Right ventricle myocardium inferior (tissue), 1 donor: ENCODE results near the gene PHF21B. TPM values are rescaled to one million over a fixed set of nuclear protein-coding genes. Genes with fewer than 3 reads are reported as not detected.

Experiments used
- ATAC-seq: fragments of 200-7000 bp; cut with Tn5 transposase; one replicate; pipeline ENCODE4 v1.9.1; 2020; ENCODE audit warnings: mild to moderate bottlenecking, moderate library complexity
- DNase-seq: peaks from one replicate; pipeline ENCODE4 v3.0.0; 2021; ENCODE audit errors: missing footprints
- intact Hi-C: fragments of 100-400 bp; cut with DNase I; formaldehyde crosslinking; loops from one replicate; pipeline ENCODE4 v1.11.0; 2022
- total RNA-seq: library from RNA; stranded (reverse); fragmentation: NEBNext Ultra II Directional; extraction: Animal tissue kit (Norgen Biotek cat#: 25700); gene quantifications from one replicate; pipeline ENCODE4 v1.2.1, GENCODE V29; 2021
- donor health status: DM: no; HTN: yes; CAD: no; lungs with severe emphysema.

Gene PHF21B
- total RNA-seq, 1 donor from 2014 or later: not detected

- no peak for DNase-seq
- no peak for ATAC-seq
- intact Hi-C loops: no loop called here
These were observed 13.6 kb upstream of the PHF21B start for GRCh38 chr22:45023431-45023830.

- intact Hi-C loops: no loop called here
- ATAC-seq (no peak), DNase-seq (no peak)
These were observed 10.3 kb upstream of the PHF21B start for GRCh38 chr22:45019861-45020655.

GRCh38 chr22:45014654-45015053, 4.8 kb upstream of the PHF21B start:
- DNase-seq (peak; percentile 60), ATAC-seq (no peak)
- intact Hi-C loops: no loop called here

GRCh38 chr22:45013138-45013537, 3.3 kb upstream of the PHF21B start:
- no peak for ATAC-seq
- intact Hi-C loops: no loop called here
- DNase-seq: no peak

- no peak for ATAC-seq
- intact Hi-C loops: no loop called here
- DNase-seq: peak; percentile 4
These were observed 711 bp upstream of the PHF21B start for GRCh38 chr22:45010532-45010900.

DNA sequence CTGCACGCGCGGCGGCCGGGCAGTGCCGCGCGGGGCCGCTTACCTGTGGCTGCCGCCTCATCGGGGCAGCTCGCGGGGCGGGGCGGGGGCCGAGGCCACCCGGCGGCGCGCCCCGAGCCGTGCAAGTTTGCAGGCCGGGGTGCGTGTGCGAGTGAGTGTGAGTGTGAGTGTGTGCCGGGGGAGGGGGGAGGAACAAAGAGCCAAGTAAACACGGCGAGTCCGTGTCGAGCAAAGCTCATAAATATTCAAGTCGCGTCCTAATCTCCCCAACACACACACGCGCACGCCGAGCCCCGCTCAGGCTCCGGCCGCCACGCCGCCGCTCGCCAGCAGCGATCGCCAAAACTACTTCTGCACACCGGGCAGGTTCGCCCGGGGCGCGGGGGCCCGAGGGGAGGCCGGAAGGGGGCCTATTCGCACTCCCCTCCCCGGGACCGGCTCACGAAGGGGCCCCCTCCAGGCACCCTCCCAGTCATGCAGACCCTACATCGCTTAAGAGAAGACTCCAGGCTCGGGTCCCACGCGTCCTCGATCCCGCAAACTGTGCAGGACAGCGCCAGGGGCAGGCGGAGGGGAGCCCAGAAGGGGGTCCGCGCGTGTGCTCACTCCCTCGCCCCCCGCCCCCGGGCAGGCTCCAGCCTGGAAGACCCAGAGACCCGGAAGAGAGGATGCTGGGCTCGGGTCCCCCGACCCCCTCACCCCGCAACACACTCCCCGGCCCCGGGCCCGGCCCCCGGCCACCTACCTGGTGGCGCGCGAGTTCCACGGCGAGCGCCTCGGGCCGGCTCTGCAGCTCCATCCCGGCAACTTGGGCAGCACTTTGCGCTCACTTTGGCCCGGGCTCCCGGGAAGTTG, 827 bp downstream of the PHF21B start:
- intact Hi-C loops: no loop called here
- DNase-seq: peak; percentile 42
- no peak for ATAC-seq

GRCh38 chr22:45008186-45008681, 1.6 kb downstream of the PHF21B start:
- no peak for ATAC-seq
- peak; percentile 54 for DNase-seq
- intact Hi-C loops: no loop called here

DNA sequence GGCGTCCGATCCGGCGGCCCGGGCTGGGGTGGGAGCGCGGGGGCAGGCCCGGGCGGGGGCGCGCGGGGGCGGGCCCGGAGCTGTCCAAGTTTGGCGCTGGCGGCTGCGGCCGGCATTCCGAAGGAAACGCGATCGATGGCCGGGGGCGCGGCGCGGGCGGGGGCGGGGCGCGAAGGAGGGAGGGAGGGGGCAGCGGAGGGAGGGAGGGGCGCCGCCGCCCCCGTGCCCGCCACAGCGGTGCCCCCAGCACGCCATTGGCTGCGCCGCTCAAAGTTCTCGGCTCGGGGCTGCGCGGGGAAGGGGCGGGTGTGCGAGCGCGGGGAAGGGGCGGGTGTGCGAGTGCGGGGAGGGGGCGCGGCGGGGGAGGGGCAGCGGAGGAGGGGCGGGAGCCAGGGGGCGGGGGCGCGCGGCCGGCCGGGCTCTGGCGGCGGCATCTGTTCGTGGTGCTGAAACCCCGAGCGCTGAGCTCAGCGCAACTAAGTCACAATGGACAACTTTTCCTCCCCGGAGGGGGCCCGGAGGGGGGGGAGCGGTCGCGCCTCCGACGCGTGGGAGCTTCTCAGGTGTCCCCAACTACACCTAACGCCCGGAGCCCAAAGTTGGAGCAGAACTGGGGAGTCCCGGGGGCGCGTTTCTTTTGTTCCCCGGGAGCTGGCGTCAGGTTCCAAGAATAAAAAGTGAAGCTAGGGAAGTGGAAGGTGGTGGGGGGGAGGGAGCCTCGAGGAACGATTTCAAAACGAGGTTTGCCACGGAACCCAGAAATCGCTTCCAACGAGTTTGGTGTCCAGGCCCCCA, 2.2 kb downstream of the PHF21B start:
- DNase-seq (no peak), ATAC-seq (peak; percentile 20)
- intact Hi-C loops: no loop called here

DNA sequence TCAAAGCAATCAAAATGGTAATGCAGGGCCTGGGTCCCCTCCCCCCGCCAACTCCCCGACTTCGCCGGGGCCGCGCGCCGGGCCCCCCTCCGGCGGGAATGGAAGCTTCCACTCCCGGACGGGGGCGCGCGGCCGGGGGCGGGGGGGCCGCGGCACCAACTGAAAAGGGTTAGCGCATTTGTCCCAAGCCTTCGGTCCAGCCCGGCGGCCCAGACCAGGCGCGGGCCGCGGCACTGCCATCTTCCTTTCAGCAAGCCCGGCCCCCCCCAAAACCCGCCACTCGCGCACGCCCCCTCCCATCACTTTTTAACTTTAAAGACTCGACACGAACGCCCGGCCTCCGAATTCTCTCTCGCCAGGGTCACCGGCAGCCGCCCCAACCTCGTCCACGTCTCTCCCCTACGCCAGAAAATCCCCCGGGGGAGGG, 2.8 kb downstream of the PHF21B start:
- ATAC-seq (no peak), DNase-seq (no peak)
- intact Hi-C loops: no loop called here

DNA sequence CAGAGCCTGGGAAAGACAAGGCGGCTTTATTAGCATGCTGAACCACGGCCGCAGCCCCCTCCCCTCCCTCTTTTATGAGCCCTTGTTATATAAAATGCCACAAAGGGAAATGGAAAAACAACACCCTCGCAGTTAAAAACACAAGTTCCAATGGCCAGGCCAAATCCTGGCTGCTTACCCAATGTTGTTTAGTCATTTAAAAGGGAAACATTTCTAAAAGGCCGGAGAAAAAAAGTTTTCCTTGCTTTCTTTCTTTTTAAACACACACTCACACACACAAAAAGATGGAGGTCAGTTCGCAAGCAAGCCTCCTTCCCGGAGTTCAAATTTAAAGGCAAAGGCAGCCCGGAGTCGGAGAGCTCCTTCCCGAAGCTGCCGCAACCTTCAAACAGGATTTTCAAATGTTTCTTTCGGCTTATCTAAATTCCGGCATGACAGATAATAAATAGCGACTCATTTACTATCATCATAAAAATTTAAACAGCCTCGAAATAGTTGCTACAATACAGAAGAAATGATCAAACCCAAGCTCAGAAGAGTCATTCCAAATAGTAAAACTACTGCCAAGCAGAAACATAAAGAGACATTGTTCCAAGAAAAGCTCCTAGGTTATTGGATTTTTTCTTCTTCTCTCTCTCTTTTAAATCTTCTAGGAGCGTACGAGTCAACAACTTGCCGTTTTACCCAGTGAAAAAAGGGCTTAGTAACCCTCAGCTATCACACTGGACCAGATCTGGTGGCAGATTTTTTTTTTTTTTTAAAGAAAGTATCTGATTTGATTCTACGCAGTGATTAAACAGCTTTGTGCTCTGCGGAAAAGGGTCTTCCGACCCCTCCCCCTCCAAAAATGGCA, 3.5 kb downstream of the PHF21B start:
- intact Hi-C loops: no loop called here
- DNase-seq: no peak

DNA sequence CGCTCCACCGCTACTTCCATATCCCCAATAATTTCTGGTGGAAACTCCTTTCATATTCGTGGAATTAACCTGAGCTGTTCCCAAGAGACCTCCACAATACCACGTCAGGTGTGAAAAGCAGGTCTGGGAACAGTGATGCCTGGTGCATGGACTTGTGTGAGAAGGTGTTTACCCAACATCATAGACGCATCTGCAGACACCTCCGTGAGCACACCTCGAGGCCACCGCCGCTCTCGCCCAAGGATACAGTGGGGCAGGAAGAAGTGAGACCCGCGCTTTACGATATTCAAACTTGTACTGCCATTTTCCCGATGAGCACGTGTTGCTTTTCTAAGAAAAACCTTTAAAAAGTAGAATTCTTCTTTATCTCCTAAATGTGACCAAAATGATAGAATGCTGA, 8.2 kb downstream of the PHF21B start:
- intact Hi-C loops: no loop called here
- peak; percentile 4 for DNase-seq
- no peak for ATAC-seq

More for the DNA sequence above, 3.5 kb downstream of the PHF21B start:
- ATAC-seq: no peak

GRCh38 chr22:45000330-45000729, 9.5 kb downstream of the PHF21B start:
- no peak for ATAC-seq
- intact Hi-C loops: no loop called here
- peak; percentile 22 for DNase-seq

GRCh38 chr22:44999687-45000086, 10.1 kb downstream of the PHF21B start:
- intact Hi-C loops: no loop called here
- DNase-seq: no peak
- no peak for ATAC-seq

- intact Hi-C loops: no loop called here
- no peak for ATAC-seq
- DNase-seq: no peak
These were observed 10.6 kb downstream of the PHF21B start for GRCh38 chr22:44999231-44999630.

DNA sequence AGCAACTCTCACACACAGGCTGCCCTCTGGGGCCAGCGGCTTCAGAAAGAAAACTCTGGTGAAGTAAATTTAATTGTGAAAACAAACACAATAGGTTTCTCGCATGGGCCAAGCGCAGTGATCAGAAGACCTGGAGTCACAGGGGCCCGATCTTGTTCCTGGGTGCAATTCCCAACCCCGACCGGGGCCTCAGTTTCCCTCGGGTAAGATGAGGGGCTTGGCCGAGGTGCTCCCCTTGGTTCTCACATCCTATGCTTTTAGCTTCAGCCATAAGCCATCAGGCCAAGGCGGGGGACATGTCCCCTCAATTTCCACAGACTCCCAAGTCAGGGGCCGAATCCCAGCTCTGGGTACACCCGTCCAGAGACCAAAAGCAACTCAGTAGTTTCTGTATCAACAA, 11.5 kb downstream of the PHF21B start:
- no peak for DNase-seq
- intact Hi-C loops: no loop called here
- no peak for ATAC-seq

- ATAC-seq (no peak), DNase-seq (no peak)
- intact Hi-C loops: no loop called here
These were observed 12.7 kb downstream of the PHF21B start for GRCh38 chr22:44997060-44997459.

DNA sequence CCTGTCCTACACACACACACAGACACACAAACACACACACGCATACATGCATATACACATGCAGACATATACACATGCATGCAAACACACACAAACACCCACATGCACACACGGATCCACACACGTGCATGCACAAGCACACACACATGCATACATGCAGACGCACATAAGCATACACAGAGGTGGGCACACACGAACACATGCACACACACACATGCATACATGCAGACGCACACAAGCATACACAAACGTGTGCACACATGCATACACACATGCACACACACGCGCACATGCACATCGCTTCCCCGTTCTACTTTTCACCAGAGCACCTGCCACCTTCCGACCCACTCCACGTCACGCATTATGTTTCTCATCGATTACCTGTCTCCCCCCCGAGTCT, 13.2 kb downstream of the PHF21B start:
- intact Hi-C loops: no loop called here
- no peak for ATAC-seq
- DNase-seq: no peak

GRCh38 chr22:44996120-44996519, 13.7 kb downstream of the PHF21B start:
- intact Hi-C loops: no loop called here
- no peak for ATAC-seq
- no peak for DNase-seq
